MM.1S (cell line): ENCODE data around the gene MAL.

Source experiments
- EZH2phosphoT487 ChIP-seq: fragments of 300-600 bp; sonication (generic); IDR thresholded peaks from 2 replicates; pipeline ENCODE4 v1.6.1; 2018; ENCODE audit warnings: antibody characterized with exemption, low read length
- TF ChIP-seq, protein P1 (sequence below): fragments of 300-600 bp; sonication (generic); IDR thresholded peaks from 2 replicates; pipeline ENCODE4 v1.5.1; 2016; ENCODE audit warnings: antibody characterized with exemption, low read length, mixed read lengths

DNA sequence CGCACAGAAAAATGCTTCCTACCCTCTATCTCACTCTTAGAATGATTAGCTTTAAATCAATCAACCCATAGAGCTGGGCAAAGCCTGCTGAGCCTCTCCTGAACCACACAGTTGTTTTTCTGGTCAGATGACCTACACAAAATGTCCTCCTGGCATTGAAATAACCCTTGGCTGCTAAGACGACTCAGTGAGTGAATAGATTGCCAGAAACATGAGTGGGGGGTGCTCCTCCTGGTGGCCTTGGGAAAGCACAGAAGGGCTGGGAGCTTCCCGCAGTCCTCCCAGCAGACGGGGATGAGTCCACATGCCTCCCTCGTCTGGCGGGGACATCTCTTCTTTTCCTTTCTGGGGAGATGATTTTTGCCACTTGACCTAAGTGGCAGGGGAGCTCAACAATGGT, 14.9 kb downstream of the MAL start:
- TF ChIP-seq, protein P1, sequence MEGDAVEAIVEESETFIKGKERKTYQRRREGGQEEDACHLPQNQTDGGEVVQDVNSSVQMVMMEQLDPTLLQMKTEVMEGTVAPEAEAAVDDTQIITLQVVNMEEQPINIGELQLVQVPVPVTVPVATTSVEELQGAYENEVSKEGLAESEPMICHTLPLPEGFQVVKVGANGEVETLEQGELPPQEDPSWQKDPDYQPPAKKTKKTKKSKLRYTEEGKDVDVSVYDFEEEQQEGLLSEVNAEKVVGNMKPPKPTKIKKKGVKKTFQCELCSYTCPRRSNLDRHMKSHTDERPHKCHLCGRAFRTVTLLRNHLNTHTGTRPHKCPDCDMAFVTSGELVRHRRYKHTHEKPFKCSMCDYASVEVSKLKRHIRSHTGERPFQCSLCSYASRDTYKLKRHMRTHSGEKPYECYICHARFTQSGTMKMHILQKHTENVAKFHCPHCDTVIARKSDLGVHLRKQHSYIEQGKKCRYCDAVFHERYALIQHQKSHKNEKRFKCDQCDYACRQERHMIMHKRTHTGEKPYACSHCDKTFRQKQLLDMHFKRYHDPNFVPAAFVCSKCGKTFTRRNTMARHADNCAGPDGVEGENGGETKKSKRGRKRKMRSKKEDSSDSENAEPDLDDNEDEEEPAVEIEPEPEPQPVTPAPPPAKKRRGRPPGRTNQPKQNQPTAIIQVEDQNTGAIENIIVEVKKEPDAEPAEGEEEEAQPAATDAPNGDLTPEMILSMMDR = no peak
- TF ChIP-seq EZH2phosphoT487 = no peak
